Renal cortical epithelial cell (primary cell): ENCODE measurements around the gene C1orf74. TPM values are rescaled to one million over a fixed set of nuclear protein-coding genes. Genes with fewer than 3 reads are reported as not detected.

Source experiments
- DNase-seq: peaks from one replicate; pipeline ENCODE4 v3.0.0-alpha.2; 2011; ENCODE audit warnings: low read depth
- total RNA-seq: library from RNA; depleted of rRNA; stranded (reverse); fragments of >200 nt; gene quantifications from 2 replicates; pipeline ENCODE4 v1.2.3, GENCODE V29; 2014

The C1orf74 gene
- 2.9 and 16.5 TPM in 2 replicates for total RNA-seq

DNA sequence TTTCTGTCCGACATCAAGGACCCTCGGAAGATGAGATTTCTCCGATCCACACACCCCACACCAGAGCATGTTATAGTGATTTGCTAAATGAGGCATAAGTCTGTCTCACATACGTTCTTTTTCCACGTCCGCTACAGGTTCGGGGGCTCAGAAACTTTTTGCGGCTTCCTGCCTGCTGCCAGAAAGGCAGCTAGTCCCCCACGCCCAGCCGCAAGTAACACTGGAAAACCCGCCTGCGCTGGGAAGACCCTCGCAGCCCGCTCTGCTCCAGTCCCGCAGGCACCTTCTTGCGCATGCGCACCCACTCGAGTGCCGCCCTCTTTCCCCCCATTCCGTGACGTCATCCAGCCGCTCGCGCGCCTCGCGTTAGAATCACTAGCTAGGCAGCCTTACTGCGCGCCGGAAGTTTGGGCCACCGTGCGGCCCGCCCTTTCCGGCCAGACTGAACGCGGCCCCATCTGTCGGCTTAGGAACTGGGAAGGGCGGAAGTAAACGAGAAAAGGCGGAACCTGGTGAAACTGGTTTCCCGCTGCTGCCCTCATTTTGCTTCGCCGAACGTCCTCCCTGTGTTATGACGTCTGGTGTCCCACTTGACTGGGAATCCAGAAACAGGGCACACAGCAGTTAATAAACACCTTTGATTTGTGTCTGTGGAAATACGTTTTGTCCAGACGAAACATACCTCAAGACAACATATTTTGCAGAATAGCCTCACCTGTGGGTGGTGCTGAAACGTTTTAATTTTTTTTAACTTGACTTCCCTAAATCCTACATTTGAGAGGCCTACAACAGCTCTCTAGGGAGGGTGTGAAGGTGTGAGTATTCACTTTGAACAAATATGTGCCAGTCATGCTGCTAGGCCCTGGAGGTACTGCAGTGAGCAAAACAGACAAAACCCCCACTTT, at the start of gene C1orf74:
Gene C1orf74 (minus strand): TSS at position 295 of the 905 bp plus-strand sequence. CDS start 925 bp downstream, outside the sequence.
- peak; percentile 90 for DNase-seq

DNA sequence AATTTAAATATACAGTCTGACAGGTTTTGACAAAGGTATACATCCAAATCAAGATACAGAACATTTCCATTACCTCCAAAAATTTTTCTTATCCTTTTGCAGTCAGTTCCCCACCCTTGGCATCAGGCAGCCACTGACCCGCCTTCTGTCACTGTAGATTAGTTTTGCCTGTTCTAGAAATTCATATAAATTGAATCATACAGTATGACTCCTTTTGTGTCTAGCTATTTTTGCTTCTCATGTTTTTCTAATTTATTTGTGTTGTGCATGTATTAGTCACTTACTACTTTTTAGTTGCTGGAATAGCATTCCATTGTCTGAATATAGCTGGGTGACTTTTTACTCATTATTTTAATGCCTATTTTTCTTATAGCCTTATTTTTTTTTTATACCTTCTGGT, 47.3 kb upstream of the C1orf74 start:
- no peak for DNase-seq

DNA sequence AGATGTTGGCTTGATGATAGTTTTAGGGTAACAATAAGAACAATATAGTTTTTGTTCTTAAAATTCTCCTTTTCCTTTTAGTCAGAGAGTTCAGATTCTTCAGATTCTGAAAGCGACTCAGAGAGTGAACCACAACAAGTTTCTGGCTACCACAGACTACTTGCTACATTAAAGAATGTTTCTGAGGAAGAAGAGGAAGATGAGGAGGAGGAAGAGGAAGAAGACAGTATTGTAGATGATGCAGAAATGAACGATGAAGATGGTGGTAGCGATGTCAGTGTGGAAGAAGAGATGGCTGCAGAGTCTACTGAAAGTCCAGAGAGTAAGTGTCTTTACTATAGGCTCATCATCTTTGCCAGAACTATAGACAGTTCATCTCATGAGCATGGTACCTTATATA, 46.4 kb upstream of the C1orf74 start:
- DNase-seq, result no peak

DNA sequence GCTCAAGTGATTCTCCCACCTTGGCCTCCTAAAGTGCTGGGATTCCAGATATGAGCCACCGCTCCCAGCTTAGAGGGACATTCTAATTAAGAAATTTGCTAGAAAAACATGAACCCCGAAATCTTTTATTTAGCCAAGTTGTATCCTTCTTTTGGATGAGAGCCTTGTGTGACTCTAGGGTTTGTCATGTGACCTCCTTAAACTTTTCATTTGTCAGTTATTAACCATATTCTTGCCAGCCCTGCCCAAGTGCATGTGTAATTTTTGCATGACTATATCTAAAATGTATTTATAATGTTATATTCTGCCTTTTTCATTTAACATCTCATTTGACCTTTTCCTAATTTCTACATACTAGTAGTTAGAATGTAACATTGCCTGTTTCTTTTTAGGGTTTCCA, 45.4 kb upstream of the C1orf74 start:
- DNase-seq, result no peak

GRCh38 chr1:209827384-209828262, 43.3 kb upstream of the C1orf74 start, which contains the start of gene UTP25:
Gene UTP25, plus strand, starts transcription at chr1:209827972. Its CDS starts 92 bp downstream, at chr1:209828064.
- DNase-seq, result peak; percentile 93

DNA sequence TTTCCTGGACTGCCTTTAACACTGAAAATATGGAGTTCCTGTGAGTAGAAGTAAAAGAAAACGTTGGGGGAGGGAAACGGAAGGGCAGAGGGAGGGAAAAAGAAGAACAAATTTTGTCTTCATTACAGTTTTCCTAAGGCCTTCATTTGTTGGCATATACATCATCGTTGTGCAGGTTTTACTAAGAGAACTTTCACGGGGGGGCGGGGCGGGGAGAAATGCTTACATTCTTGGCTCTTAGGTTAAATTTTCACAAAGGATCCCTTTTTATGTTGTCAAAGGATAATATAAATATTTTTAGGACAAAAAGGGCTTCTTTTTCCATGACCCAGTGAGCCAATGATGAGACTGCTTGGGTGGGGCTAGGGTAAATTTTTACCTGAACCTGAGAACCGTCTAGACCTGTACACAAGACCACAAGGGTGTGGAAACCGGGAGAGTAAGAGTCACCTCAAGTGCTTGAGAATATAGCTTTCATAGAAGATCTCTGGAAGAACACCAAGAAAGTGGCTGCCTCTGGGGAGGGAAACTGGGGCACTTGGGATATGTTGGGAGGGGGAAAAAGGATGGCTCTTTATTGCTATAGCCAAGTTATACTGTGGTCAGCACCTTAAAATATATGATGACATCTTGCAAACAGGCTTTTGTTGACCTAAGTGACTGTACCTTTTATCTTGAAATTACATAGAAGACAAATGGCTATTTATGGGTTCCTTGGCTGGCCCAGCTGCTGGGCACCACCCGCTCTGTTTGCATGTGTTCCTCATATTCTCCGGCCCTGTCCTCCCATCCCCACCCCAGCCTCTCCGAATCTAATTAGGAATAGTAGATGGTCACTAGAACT, 41.5 kb upstream of the C1orf74 start:
- no peak for DNase-seq

DNA sequence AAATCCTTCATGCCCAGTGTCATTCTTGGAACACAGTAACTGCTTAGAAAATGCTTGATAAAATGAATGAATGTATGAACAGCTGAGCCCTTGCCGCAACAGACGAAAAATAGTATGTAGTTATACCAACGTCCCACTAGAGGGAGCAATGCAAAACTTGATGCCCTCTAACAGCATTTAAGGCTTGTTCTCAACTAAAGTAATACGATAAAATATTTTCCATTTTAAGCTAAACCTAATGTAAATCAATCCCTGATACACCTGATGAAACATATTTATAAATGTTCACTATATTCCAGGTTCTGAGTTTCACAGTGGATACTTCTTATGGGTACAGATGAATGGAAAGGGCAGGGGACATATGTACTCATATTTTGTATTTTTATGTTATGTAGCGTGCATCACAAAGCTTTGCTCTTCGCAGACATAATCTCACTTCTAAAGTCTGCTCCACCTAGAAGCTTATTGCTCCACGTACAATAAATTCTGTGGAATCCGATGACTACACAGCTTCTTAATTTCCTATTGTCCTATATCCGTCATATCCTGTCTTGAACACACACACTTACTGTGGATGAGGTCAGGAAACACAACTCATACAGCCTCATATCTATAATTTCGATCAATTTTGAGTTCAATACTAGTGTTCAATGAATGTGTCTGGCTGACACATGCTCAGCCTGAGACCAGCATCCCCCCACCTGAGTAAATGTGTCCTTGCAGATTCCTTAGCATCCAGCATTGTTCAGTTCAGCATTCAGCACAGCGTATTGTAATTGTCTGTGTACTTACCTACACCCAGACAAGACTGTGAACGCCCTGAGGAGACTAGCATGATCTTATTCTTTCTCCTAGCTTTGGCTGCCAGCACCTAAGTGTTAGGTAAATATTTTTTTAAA, 39.0 kb upstream of the C1orf74 start:
- peak; percentile 70 for DNase-seq

- DNase-seq, result no peak
Observed at GRCh38 chr1:209822706-209823105, 38.3 kb upstream of the C1orf74 start.

GRCh38 chr1:209820986-209821385, 36.6 kb upstream of the C1orf74 start:
- DNase-seq, result no peak

DNA sequence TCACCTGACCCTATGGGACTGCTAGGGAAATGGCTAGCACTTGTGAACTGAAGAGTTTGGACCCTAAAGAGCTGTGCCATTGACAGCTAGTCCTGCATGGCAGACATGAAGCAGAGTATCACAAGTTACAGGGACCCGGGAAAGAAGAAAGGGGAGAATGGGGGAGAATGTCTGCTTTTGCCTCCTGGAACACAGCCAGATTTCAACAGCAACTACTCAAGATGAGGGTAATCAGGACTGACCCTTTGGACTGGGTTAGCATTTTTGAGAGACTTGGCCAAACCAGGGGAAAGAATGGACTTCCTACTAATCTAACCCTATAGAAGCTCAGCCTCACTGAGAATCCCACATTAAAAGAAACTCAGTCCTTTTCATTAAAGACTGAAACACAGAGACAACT, 34.7 kb upstream of the C1orf74 start:
- no peak for DNase-seq

DNA sequence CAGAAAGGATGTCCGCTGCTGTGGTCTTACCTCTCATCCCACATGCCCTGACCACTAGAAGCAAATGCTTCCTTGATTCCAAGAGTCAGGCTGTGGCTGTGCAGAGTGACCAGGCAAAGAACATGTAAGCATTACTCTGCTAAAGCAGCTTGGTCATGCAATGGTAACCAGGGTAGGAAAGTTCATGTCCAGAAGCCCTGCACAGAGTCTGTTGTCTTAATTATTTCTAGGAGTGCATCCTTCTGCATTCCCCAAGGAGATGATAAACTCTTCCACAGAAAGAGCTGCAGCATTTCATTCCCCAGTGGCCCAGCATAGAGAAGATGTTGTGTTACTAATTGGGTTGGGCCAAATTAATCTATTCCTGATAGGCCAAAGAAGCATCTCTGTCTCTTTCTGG, 33.3 kb upstream of the C1orf74 start:
- no peak for DNase-seq

GRCh38 chr1:209816923-209817322, 32.6 kb upstream of the C1orf74 start:
- no peak for DNase-seq

- DNase-seq, result no peak
Observed at GRCh38 chr1:209815931-209816341, 31.6 kb upstream of the C1orf74 start.

DNA sequence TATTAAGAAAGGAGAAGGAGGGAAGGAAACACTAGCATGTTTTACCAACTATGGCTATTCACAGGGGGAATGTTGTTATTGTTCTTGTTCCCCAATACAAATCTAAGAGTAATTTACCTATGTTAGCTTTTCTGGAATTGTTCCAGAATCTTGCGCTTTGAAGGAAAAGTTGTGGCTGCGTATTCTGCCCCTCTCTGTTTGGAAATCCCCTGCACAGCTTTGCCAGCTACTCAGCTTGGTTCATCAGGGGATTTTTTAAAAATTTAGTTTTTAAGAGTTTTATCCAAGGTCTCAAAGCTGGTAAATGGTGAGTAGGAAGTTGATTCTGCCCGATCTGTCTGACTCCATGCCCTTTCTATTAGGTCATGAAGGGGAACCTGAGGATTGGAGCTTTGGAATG, 31.1 kb upstream of the C1orf74 start:
- DNase-seq, result no peak

- DNase-seq, result no peak
Observed at GRCh38 chr1:209813902-209814301, 29.5 kb upstream of the C1orf74 start.

GRCh38 chr1:209810783-209811182, 26.4 kb upstream of the C1orf74 start:
- DNase-seq, result no peak

DNA sequence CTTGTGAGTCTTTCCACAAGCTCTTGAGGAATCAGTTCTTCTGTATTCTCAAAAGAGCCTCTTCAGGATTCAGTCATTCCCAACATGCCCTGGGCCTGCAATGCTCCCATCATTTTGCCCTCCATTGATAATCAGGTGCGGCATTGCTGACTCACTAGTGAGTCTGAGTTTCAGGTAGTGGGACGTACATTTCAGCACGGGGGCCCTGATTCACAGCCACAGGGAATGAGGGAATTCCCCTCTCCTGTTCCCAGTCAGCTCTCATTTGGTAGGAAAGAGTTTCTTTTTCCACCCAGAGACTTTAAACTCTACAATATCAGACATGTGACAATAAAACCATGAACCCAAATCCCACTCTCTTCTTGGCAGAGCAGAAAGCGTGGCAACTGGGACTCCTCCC, 25.3 kb upstream of the C1orf74 start:
- peak; percentile 70 for DNase-seq

DNA sequence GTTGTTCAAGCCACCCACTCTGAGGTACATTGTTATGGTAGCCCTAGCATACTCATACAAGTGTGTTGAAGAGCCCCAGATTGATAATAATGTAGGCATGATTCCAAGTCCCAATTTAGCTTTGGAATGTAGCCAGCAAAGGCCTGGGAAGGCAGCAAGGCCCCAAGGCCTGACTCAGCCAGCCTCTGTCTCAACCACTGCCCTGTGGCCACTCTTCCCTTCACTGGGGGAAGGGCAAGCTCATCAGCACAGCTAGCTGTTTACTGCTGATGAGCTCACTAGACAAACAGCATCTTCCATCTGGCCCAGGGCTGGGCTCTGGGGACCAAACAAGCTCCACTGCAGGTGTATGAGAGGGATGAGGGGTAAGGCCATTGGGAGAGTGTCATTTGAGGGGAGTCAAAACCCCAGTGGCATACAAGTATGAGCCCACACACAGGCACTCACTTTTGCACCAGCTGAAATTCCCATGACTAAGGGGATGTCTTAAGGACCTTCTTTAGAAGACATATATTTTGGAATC, 23.8 kb upstream of the C1orf74 start:
- DNase-seq, result peak; percentile 93

DNA sequence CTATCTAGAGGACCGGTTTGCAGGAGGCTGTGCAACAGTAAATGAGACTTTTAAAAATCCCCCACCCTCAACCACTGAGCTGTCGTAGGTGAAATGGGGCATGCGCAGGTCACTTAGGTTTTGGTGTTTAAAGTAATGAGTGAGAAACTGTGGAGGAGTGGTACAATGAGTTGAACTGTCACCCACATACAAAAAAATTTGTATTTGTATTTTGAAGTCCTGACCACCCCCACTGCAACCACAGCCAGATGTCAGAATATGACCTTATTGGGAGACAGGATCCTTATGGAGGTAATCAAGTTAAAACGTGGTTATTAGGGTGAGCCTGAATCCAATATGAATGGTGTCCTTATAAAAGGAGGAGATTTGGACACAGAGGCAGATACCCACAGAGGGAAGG, 23.1 kb upstream of the C1orf74 start:
- no peak for DNase-seq
